GM23338 (cell line): ENCODE results near the gene ING5. TPM values are rescaled to one million over a fixed set of nuclear protein-coding genes. Genes with fewer than 3 reads are reported as not detected.

ENCODE experiments used
- ATAC-seq: fragments of 200-7000 bp; cut with Tn5 transposase; 3 replicates; pipeline ENCODE4 v1.9.1; 2020
- DNase-seq: peaks from one replicate; pipeline ENCODE4 v3.0.0-alpha.2; 2015; ENCODE audit warnings: low spot score
- H2AFZ ChIP-seq: fragments of 200-600 bp; sonication (generic); 2 replicates; pipeline ENCODE4 v1.8.0; 2016; ENCODE audit warnings: antibody characterized with exemption, mild to moderate bottlenecking, moderate library complexity
- H3F3A ChIP-seq: fragments of 200-600 bp; sonication (generic); replicated peaks from 2 replicates; pipeline ENCODE4 v1.8.0; 2017; ENCODE audit warnings: antibody characterized with exemption, mixed run types, low read depth
- H3K27ac ChIP-seq: fragments of 200-600 bp; sonication (generic); 2 replicates; pipeline ENCODE4 v1.6.1; 2016; ENCODE audit warnings: low read depth
- H3K27me3 ChIP-seq: fragments of 200-600 bp; sonication (generic); 2 replicates; pipeline ENCODE4 v1.8.0; 2016; ENCODE audit warnings: mild to moderate bottlenecking, mixed run types, moderate library complexity; ENCODE audit not compliant: insufficient read depth
- H3K36me3 ChIP-seq: fragments of 200-600 bp; sonication (generic); 2 replicates; pipeline ENCODE4 v1.8.0; 2016; ENCODE audit warnings: mild to moderate bottlenecking; ENCODE audit not compliant: insufficient read depth
- H3K4me1 ChIP-seq: fragments of 200-600 bp; sonication (generic); 2 replicates; pipeline ENCODE4 v1.8.0; 2016; ENCODE audit warnings: mild to moderate bottlenecking, moderate library complexity; ENCODE audit not compliant: insufficient read depth
- H3K4me2 ChIP-seq: fragments of 200-600 bp; sonication (generic); 2 replicates; pipeline ENCODE4 v1.7.1; 2017; ENCODE audit warnings: mixed run types
- H3K4me3 ChIP-seq: fragments of 200-600 bp; sonication (generic); 2 replicates; pipeline ENCODE4 v1.6.1; 2016; ENCODE audit warnings: mixed run types
- H3K79me2 ChIP-seq: fragments of 200-600 bp; sonication (generic); replicated peaks from 2 replicates; pipeline ENCODE4 v1.8.0; 2017; ENCODE audit warnings: mild to moderate bottlenecking; ENCODE audit not compliant: insufficient read depth
- H3K9me2 ChIP-seq: fragments of 200-600 bp; sonication (generic); 2 replicates; pipeline ENCODE4 v1.8.0; 2017; ENCODE audit not compliant: insufficient read depth
- H4K20me1 ChIP-seq: fragments of 200-600 bp; sonication (generic); replicated peaks from 2 replicates; pipeline ENCODE4 v1.8.0; 2017; ENCODE audit warnings: mild to moderate bottlenecking; ENCODE audit not compliant: insufficient read depth
- H3K27ac Mint-ChIP-seq: 2 replicates; pipeline ENCODE4 v1.8.0; 2020; ENCODE audit warnings: inconsistent platforms, mild to moderate bottlenecking, moderate library complexity, mixed read lengths
- H3K27me3 Mint-ChIP-seq: 3 replicates; pipeline ENCODE4 v1.8.0; 2022; ENCODE audit warnings: low read depth, mild to moderate bottlenecking, moderate library complexity, mixed read lengths, inconsistent platforms; ENCODE audit not compliant: insufficient read depth, poor library complexity
- H3K36me3 Mint-ChIP-seq: 3 replicates; pipeline ENCODE4 v1.8.0; 2021; ENCODE audit warnings: low read depth, mild to moderate bottlenecking, inconsistent platforms, moderate library complexity, mixed read lengths
- H3K4me1 Mint-ChIP-seq: 3 replicates; pipeline ENCODE4 v1.8.0; 2020; ENCODE audit warnings: mild to moderate bottlenecking, inconsistent platforms, mixed read lengths
- H3K4me3 Mint-ChIP-seq: 3 replicates; pipeline ENCODE4 v1.8.0; 2021; ENCODE audit warnings: moderate library complexity, mild to moderate bottlenecking, inconsistent platforms, mixed read lengths
- H3K9me3 Mint-ChIP-seq: 3 replicates; pipeline ENCODE4 v1.8.0; 2020; ENCODE audit warnings: moderate library complexity, mild to moderate bottlenecking, inconsistent platforms, mixed read lengths
- CREB1 ChIP-seq: fragments of 250-450 bp; sonication (Bioruptor Pico); IDR thresholded peaks from 2 replicates; pipeline ENCODE4 v1.5.0; 2020; ENCODE audit warnings: low read depth, mild to moderate bottlenecking, moderate library complexity
- ETS1 ChIP-seq: IDR thresholded peaks from 2 replicates; pipeline ENCODE4 v1.6.1; 2016; ENCODE audit warnings: antibody characterized with exemption
- EZH2phosphoT487 ChIP-seq: fragments of 200-600 bp; sonication (generic); IDR thresholded peaks from one replicate; pipeline ENCODE4 v1.8.1; 2018; ENCODE audit warnings: antibody characterized with exemption; ENCODE audit not compliant: unreplicated experiment
- JUNB ChIP-seq: IDR thresholded peaks from one replicate; pipeline ENCODE4 v1.6.1; 2016; ENCODE audit warnings: antibody characterized with exemption; ENCODE audit not compliant: unreplicated experiment
- REST ChIP-seq: IDR thresholded peaks from one replicate; pipeline ENCODE4 v1.6.1; 2018; ENCODE audit warnings: antibody characterized with exemption; ENCODE audit not compliant: unreplicated experiment
- STAT1 ChIP-seq: IDR thresholded peaks from one replicate; pipeline ENCODE4 v1.6.1; 2016; ENCODE audit warnings: antibody characterized with exemption; ENCODE audit not compliant: unreplicated experiment
- ZNF114 ChIP-seq: fragments of 250-450 bp; sonication (Bioruptor Pico); IDR thresholded peaks from 2 replicates; pipeline ENCODE4 v1.5.0; 2020; ENCODE audit warnings: mild to moderate bottlenecking, moderate library complexity
- ZNF331 ChIP-seq: fragments of 250-450 bp; sonication (Bioruptor Pico); IDR thresholded peaks from 2 replicates; pipeline ENCODE4 v1.5.0; 2020; ENCODE audit warnings: low read depth, mild to moderate bottlenecking, moderate library complexity
- polyA plus RNA-seq: library from polyadenylated mRNA; unstranded; fragments of >200 nt; fragmentation: Nextera tagmentation; extraction: Ambion mirVana; gene quantifications from 2 replicates; pipeline ENCODE4 v1.2.1, GENCODE V29; 2016
- total RNA-seq: library from RNA; depleted of rRNA; stranded (reverse); fragments of >200 nt; shearing (Covaris generic); gene quantifications from 2 replicates; pipeline ENCODE4 v1.2.3, GENCODE V29; 2014

The ING5 gene
- total and polyA plus RNA-seq, 2 experiments from 2014 or later: 25.7 to 42.5 TPM

DNA sequence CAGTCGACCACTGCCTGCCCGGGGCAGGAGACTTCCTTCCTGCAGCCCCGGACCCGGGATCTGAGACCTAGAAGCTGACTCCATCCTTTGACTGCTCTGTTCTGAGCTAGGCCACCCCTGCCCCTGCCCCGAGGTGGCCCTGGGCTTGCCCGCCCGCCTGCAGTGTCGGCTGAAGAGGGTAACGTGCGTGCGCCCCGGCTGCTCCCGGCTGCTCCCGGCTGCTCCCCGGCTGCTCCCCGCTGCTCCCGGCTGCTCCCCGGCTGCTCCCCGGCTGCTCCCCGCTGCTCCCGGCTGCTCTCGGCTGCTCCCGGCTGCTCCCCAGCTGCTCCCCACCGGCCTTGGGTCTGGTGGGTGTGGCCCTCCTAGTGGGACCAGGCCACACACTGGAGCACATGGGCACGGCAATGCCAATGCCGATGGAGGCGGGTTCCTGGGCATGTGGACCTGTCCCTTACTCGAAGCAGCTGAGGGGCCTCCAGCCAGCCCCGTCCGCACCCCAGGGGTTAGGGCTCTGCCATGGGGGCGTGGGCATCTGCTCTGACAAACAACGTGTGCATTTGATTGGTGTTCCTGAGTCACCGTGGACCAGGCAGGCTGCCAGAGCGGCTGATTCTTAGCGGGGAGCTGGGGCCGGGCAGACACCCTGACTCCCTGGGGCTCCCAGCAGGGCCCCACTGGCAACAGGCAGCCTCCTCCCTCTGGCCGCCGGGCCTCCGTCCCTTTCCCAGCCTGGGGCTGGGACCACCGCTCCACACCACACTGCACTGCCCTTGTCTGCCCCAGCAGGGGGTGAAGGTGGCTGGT, 72.8 kb downstream of the ING5 start:
- Mint-ChIP-seq H3K4me1 (peaks cover 29% of the 10 kb centered on the region), H3K27ac (no peak overlapping the region), H3K27me3 (peaks cover 12% of the 10 kb centered on the region), H3K9me3 (peaks cover 13% of the 10 kb centered on the region; the same call in 2 of the 3 replicates), H3K36me3 (peaks cover 6% of the 10 kb centered on the region), H3K4me3 (no peak overlapping the region)
- no peak for TF ChIP-seq STAT1
- no peak for TF ChIP-seq ZNF331 (CRISPR knock-in tag)
- TF ChIP-seq EZH2phosphoT487: no peak
- TF ChIP-seq JUNB: no peak
- TF ChIP-seq ETS1: no peak
- TF ChIP-seq REST: no peak
- TF ChIP-seq ZNF114 (CRISPR knock-in tag): no peak
- no peak overlapping the region for H3K27ac ChIP-seq
- no peak overlapping the region for H3K4me3 ChIP-seq
- H3K79me2 ChIP-seq: no peaks in the 10 kb centered on the region
- no peaks in the 10 kb centered on the region for H3K36me3 ChIP-seq
- no peaks in the 10 kb centered on the region for H4K20me1 ChIP-seq
- no peaks in the 10 kb centered on the region for H3F3A ChIP-seq
- H3K4me1 ChIP-seq: peaks cover 6% of the 10 kb centered on the region; the same call in 1 of the 2 replicates
- H3K4me2 ChIP-seq: no peak overlapping the region
- ATAC-seq: no peak
- no peaks in the 10 kb centered on the region for H3K27me3 ChIP-seq
- no peak overlapping the region for H2AFZ ChIP-seq
- DNase-seq: no peak
- H3K9me2 ChIP-seq: no peaks in the 10 kb centered on the region

DNA sequence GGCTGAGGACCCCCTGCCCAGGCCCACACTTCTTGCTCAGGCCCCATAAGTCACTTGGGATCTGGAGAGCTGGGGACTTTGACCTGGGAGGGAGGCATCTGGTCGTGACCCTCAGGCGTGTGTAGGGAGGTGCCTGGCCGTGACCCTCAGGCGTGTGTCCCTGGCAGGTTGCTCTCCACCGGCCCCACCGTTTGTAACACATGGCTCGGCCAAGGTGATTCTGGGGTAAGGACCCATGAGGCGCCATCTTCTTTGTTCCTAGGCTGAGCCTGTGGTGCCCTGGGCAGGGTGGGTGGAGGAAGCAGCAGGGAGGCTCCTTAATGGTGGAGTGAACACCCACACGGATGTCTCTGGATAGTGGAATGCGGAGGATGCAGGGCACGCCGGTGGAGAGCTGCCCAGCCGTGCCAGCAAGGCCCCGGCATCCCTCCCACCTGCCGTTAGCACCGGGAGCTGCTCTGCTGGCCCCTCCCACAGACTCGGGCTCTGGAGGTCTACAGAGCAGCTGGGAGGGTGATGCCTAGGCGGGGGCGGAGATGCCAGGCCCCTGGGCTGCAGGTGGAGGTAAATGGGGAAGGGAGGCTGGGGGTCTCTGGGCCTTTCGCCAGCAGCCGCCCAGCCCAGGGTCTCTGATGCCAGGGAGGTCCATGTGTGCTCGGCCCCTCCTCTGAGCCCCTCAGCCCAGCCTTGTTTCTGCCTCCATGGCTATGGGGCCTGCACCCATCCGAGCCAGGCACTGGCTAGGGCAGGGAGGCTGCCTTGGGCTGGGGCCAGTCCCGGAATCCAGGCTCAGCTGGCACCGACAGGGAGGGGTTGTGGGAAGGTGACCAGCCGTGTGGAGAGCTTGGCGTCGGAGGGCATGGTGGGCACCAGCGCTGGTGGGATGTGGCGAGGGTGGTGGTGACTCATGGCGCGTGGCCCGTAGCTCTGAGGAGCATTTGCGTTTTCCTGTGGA, 73.7 kb downstream of the ING5 start:
- H3K4me3 Mint-ChIP-seq: no peak overlapping the region
- H3K4me3 ChIP-seq: no peak overlapping the region
- H3K4me1 ChIP-seq: peaks cover 6% of the 10 kb centered on the region; the same call in 1 of the 2 replicates
- H3K9me3 Mint-ChIP-seq: peaks cover 20% of the 10 kb centered on the region; the same call in 2 of the 3 replicates
- TF ChIP-seq CREB1 (CRISPR knock-in tag): no peak
- TF ChIP-seq ZNF114 (CRISPR knock-in tag): no peak
- no peak for TF ChIP-seq ZNF331 (CRISPR knock-in tag)
- H3K27me3 Mint-ChIP-seq: peaks cover 12% of the 10 kb centered on the region
- H3K27ac Mint-ChIP-seq: no peak overlapping the region
- no peaks in the 10 kb centered on the region for H4K20me1 ChIP-seq
- peaks cover 28% of the 10 kb centered on the region for H3K4me1 Mint-ChIP-seq
- H3K36me3 ChIP-seq: no peaks in the 10 kb centered on the region
- H3K36me3 Mint-ChIP-seq: peaks cover 6% of the 10 kb centered on the region
- no peak overlapping the region for H3K4me2 ChIP-seq
- H3F3A ChIP-seq: no peaks in the 10 kb centered on the region
- no peaks in the 10 kb centered on the region for H3K79me2 ChIP-seq
- ATAC-seq (no peak), DNase-seq (no peak)
- no peak overlapping the region for H3K27ac ChIP-seq
- H3K9me2 ChIP-seq: no peaks in the 10 kb centered on the region
- no peak overlapping the region for H2AFZ ChIP-seq
- no peaks in the 10 kb centered on the region for H3K27me3 ChIP-seq
